Esophagus muscularis mucosa (tissue), 4 donors: ENCODE data around the gene INSIG1. TPM values are rescaled to one million over a fixed set of nuclear protein-coding genes. Genes with fewer than 3 reads are reported as not detected.

Source experiments
- DNase-seq: peaks from one replicate; pipeline ENCODE4 v3.0.0-alpha.2; 2017; ENCODE audit errors: extremely low spot score
- H3K27ac ChIP-seq, 4 donors: fragments of 200-600 bp; sonication (generic); replicated peaks in 1 of 4; 1 replicate in 3 of 4; 2 replicates in 1 of 4; pipeline ENCODE4 v1.5.1; 2016 to 2019; ENCODE audit warnings: mild to moderate bottlenecking in 1 of 4
- H3K27me3 ChIP-seq, 4 donors: fragments of 200-600 bp; sonication (generic); one replicate each; pipeline versions ENCODE4 v1.5.1 to v1.6.0; 2016 to 2019
- H3K36me3 ChIP-seq, 4 donors: fragments of 200-600 bp; sonication (generic); one replicate each; pipeline ENCODE4 v1.5.1; 2016 to 2019
- H3K4me1 ChIP-seq, 4 donors: fragments of 200-600 bp; sonication (generic); one replicate each; pipeline ENCODE4 v1.5.1; 2016 to 2019
- H3K4me3 ChIP-seq, 4 donors: fragments of 200-600 bp; sonication (generic); 1 replicate in 2 of 4; 2 replicates in 2 of 4; pipeline ENCODE4 v1.5.1; 2016 to 2019; ENCODE audit warnings: mild to moderate bottlenecking in 4 of 4, moderate library complexity in 1 of 4
- H3K9me3 ChIP-seq, 4 donors: fragments of 200-600 bp; sonication (generic); 1 replicate in 3 of 4; 2 replicates in 1 of 4; pipeline ENCODE4 v1.5.1; 2016 to 2019
- EP300 ChIP-seq: sonication (generic); formaldehyde crosslinking; IDR thresholded peaks from one replicate; pipeline ENCODE4 v1.6.1; 2017; ENCODE audit warnings: antibody characterized with exemption
- POLR2A ChIP-seq: fragments of 450-650 bp; IDR thresholded peaks from one replicate; pipeline ENCODE4 v1.6.1; 2017; ENCODE audit warnings: antibody characterized with exemption, moderate library complexity, mild to moderate bottlenecking, low read depth
- POLR2AphosphoS5 ChIP-seq, 2 donors: sonication (generic); formaldehyde crosslinking; IDR thresholded peaks; one replicate each; pipeline ENCODE4 v1.6.1; 2017; ENCODE audit warnings: antibody characterized with exemption in 2 of 2
- WGBS: methylation state at CpG from one replicate; pipeline ENCODE4 v1.1.5; 2018; 5-methylcytosine and 5-hydroxymethylcytosine counted together
- intact Hi-C: fragments of 100-400 bp; cut with DNase I; formaldehyde crosslinking; loops from one replicate; pipeline ENCODE4 v1.15.1; 2023
- total RNA-seq, 4 donors: library from RNA; depleted of rRNA; stranded (reverse); fragments of >200 nt; gene quantifications; one replicate each; pipeline versions ENCODE4 v1.1.0 to v1.2.1, GENCODE V29; 2016
- TF ChIP-seq, protein P1 (sequence below), 3 experiments: fragments of 200-600 bp in 2 of 3; fragments of 450-650 bp in 1 of 3; sonication (generic) in 2 of 3; IDR thresholded peaks; one replicate each; pipeline ENCODE4 v1.5.1; 2017 to 2019; ENCODE audit warnings: antibody characterized with exemption in 3 of 3, mild to moderate bottlenecking in 2 of 3, moderate library complexity in 1 of 3

Gene INSIG1
- total RNA-seq, 4 donors from 2014 or later, result 25.3 to 63.5 (median 37.7) TPM

DNA sequence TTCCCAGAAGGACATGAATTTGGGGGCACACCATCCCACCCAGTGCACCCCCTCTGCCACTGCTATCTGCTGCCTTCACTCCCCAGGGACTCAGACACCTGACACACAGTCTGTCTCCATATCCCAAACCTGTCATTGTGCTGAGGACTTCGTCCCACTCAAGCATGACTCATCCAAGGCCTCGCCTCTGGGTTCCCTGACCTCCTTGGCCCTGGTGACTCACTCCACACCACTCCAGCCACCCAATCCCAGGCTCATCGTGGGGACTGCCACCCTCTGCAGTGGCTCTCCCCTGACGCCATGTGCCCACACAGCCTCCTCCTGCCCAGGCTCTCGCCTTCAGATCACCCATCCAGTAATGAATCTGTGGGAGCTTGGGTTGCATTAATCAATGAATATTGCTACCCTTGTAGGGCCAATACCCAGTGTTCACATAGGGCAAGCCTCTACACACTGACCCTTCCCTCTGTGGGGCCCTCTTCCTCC, 6.6 kb upstream of the INSIG1 start:
- Histone ChIP-seq H3K4me1 (peaks cover 0 to under 1% (median 0%) of the 10 kb centered on the region in 4 donors), H3K27ac (no peak overlapping the region), H3K27me3 (peaks cover 0 to 15% (median 0%) of the 10 kb centered on the region in 4 donors), H3K36me3 (no peaks in the 10 kb centered on the region), H3K4me3 (no peak overlapping the region), H3K9me3 (no peaks in the 10 kb centered on the region)
- 66% methylated on average over 5 of the region's 5 CpGs for WGBS
- DNase-seq, result no peak
- intact Hi-C loops, result loop anchor here (10.0 kb wide), 1 partner anchor 286 kb away; the partner anchor contains the start of gene PAXIP1
- TF ChIP-seq, protein P1, sequence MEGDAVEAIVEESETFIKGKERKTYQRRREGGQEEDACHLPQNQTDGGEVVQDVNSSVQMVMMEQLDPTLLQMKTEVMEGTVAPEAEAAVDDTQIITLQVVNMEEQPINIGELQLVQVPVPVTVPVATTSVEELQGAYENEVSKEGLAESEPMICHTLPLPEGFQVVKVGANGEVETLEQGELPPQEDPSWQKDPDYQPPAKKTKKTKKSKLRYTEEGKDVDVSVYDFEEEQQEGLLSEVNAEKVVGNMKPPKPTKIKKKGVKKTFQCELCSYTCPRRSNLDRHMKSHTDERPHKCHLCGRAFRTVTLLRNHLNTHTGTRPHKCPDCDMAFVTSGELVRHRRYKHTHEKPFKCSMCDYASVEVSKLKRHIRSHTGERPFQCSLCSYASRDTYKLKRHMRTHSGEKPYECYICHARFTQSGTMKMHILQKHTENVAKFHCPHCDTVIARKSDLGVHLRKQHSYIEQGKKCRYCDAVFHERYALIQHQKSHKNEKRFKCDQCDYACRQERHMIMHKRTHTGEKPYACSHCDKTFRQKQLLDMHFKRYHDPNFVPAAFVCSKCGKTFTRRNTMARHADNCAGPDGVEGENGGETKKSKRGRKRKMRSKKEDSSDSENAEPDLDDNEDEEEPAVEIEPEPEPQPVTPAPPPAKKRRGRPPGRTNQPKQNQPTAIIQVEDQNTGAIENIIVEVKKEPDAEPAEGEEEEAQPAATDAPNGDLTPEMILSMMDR (IDR thresholded peaks at IDR 0.05), result no peak
- no peak for TF ChIP-seq POLR2A
- no peak for TF ChIP-seq POLR2AphosphoS5 (IDR thresholded peaks at IDR 0.05)
- no peak for TF ChIP-seq EP300

DNA sequence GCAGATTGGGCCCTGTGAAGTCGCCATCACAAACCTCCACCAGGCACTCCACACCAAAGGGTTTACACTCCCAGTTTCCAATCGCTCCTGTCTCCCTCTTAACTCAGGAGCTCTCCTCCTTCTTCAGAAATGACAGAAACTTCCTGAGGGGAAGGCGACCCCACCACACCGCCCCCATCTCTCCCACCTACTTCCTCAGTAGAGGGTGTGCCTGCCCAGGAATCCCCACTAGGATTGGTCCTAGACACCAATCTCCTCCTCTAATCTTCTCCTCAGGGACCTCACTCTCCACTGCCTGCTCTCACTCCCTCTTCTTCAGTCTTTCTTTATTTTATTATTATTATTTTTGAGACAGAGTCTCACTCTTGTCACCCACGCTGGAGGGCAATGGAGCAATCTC, 5.9 kb upstream of the INSIG1 start:
- H3K4me1 ChIP-seq, result peaks cover 3 to 7% (median 4%) of the 10 kb centered on the region in 4 donors
- no peaks in the 10 kb centered on the region for H3K9me3 ChIP-seq
- no peak for DNase-seq
- H3K27ac ChIP-seq, result no peak overlapping the region
- TF ChIP-seq, protein P1 (IDR thresholded peaks at IDR 0.05), result no peak
- TF ChIP-seq POLR2A (no peak), POLR2AphosphoS5 (IDR thresholded peaks at IDR 0.05) (no peak), EP300 (no peak)
- 70% methylated on average over 5 of the region's 5 CpGs for WGBS
- intact Hi-C loops, result loop anchor here (10.0 kb wide), 1 partner anchor 287 kb away; the partner anchor contains the start of gene PAXIP1
- peaks cover 0 to 10% (median 0%) of the 10 kb centered on the region in 4 donors for H3K27me3 ChIP-seq
- no peak overlapping the region for H3K4me3 ChIP-seq
- no peaks in the 10 kb centered on the region for H3K36me3 ChIP-seq

DNA sequence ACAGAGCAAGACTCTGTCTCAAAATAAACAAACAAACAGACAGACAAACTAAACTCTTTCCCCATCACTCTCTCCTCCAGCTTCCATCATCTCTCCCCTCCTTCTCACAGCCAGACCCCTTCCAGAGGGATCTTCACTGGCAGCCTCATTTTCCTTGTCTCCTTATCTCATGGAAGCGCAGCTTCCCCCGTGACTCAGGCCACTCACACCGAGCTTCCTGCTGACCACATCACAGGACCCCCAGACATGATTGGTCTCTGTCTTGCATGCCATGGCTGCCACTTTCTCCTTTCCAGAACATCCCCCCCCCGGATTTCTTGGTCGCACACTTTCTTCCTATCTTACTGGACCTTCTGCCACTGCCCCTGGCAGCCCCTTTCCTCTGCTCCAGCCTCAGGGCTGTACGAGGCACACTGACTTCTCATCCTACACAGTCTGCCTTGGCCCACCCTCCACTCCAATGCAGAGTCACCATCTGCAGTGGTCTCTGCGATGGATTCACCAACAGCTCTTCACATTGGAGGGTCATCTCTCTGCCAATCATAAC, 4.9 kb upstream of the INSIG1 start:
- TF ChIP-seq EP300 (no peak), POLR2AphosphoS5 (IDR thresholded peaks at IDR 0.05) (no peak), POLR2A (no peak)
- TF ChIP-seq, protein P1 (IDR thresholded peaks at IDR 0.05), result no peak
- Histone ChIP-seq H3K36me3 (no peaks in the 10 kb centered on the region), H3K27ac (no peak overlapping the region), H3K9me3 (no peaks in the 10 kb centered on the region), H3K4me1 (peaks cover 8 to 12% (median 8%) of the 10 kb centered on the region in 4 donors), H3K4me3 (no peak overlapping the region), H3K27me3 (peaks cover 0 to 5% (median under 1%) of the 10 kb centered on the region in 4 donors)
- intact Hi-C loops, result loop anchor here (10.0 kb wide), 1 partner anchor 288 kb away; the partner anchor contains the start of gene PAXIP1
- no peak for DNase-seq
- 81% methylated on average over 7 of the region's 7 CpGs for WGBS

DNA sequence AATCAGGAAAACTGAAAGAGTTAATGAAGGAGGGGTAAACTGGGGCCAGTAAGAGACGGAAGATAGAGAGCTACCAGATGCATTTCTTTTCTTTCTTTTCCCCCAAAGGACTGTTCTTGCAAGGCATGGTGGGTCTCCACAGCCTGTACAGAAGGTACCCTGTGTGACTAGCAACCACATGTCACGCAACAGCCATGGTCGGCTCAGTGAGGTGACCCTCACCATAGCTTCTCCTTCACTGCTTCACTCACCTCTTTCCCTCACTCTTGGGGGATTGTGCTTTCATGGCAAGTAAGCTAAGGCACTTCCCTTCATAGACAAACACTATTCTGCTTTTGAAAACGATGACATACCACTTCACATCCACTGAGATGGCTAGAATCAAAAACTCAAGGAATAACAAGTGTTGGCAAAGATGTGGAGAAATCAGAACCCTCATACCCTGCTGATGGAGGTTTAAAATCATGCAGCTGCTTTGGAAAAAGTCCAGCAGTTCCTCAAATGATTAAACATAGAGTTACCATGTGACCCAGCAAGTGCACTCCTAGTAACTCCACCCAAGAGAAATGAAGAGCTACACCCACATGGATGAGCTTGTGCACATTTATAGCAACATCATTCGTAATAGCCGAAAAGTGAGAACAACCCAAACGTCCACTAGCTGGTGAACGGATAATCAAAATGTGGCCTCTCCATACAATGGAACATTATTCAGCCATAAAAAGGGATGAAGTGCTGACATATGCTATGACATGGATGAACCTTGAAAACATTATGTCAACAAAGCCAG, 3.8 kb upstream of the INSIG1 start:
- H3K4me1 ChIP-seq, result peaks cover 8 to 21% (median 15%) of the 10 kb centered on the region in 4 donors
- TF ChIP-seq, protein P1 (IDR thresholded peaks at IDR 0.05), result no peak
- TF ChIP-seq POLR2A, result no peak
- TF ChIP-seq POLR2AphosphoS5 (IDR thresholded peaks at IDR 0.05), result no peak
- no peak for TF ChIP-seq EP300
- H3K4me3 ChIP-seq, result no peak overlapping the region
- no peaks in the 10 kb centered on the region for H3K36me3 ChIP-seq
- peaks cover 0 to 6% (median 0%) of the 10 kb centered on the region in 4 donors for H3K27me3 ChIP-seq
- no peak overlapping the region for H3K27ac ChIP-seq
- WGBS, result 74% methylated on average over 8 of the region's 8 CpGs
- H3K9me3 ChIP-seq, result no peaks in the 10 kb centered on the region
- intact Hi-C loops, result loop anchor here (10.0 kb wide), 1 partner anchor 289 kb away; the partner anchor contains the start of gene PAXIP1
- DNase-seq, result no peak
